Fibroblast of pulmonary artery (primary cell): ENCODE data around the gene KBTBD2.
"Not testable (repeated sequence)": the region's sequence is repeated elsewhere in the genome, so short reads cannot be mapped to it uniquely, and the experiment has no call there.

Experiments used
- DNase-seq: peaks from one replicate; pipeline ENCODE4 v3.0.0-alpha.2; 2010; ENCODE audit warnings: low read depth
- H3K4me3 ChIP-seq: replicated peaks from 2 replicates; pipeline ENCODE4 v1.5.1; 2011; ENCODE audit warnings: low read depth, mild to moderate bottlenecking, control low read depth, low read length, moderate library complexity
- TF ChIP-seq, protein P1 (sequence below): IDR thresholded peaks from 2 replicates; pipeline ENCODE4 v1.5.1; 2011; ENCODE audit warnings: mild to moderate bottlenecking, control low read depth, low read length, inconsistent platforms; ENCODE audit errors: missing control alignments

Gene KBTBD2

DNA sequence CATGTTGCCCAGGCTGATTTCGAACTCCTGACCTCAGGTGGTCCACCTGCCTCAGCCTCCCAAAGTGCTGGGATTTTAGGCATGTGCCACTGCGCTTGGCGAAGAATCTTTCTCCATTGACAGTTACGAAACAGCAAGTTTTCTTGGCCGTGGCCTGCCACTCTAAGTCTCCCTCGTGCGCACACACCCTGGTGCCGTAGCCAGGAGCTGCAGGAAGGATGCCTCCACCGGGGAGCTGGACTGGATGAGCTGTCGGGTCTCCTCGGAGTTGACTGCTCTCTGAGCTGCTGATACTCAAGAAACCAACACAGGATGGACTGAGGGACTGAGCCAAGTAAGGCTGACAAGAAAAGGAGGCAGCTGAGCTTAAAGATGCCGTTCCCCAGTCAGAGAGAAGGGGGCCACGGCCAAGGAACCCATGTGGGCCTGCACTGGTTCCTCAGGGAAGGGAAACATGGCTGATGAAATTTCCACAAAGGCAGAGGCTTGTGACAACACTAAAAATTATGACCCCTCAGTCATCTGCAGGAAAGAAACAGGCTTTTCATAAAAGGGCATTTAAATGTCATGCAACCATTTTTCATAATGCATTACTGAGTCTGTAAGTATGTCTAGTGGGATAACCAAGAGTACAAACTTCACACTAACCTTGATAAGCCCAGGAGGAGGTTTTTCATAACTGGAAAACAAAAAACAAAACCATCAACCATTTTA lies 38.0 kb upstream of the KBTBD2 start:
- no peak for DNase-seq
- no peak overlapping the region for H3K4me3 ChIP-seq
- TF ChIP-seq, protein P1, sequence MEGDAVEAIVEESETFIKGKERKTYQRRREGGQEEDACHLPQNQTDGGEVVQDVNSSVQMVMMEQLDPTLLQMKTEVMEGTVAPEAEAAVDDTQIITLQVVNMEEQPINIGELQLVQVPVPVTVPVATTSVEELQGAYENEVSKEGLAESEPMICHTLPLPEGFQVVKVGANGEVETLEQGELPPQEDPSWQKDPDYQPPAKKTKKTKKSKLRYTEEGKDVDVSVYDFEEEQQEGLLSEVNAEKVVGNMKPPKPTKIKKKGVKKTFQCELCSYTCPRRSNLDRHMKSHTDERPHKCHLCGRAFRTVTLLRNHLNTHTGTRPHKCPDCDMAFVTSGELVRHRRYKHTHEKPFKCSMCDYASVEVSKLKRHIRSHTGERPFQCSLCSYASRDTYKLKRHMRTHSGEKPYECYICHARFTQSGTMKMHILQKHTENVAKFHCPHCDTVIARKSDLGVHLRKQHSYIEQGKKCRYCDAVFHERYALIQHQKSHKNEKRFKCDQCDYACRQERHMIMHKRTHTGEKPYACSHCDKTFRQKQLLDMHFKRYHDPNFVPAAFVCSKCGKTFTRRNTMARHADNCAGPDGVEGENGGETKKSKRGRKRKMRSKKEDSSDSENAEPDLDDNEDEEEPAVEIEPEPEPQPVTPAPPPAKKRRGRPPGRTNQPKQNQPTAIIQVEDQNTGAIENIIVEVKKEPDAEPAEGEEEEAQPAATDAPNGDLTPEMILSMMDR = no peak

DNA sequence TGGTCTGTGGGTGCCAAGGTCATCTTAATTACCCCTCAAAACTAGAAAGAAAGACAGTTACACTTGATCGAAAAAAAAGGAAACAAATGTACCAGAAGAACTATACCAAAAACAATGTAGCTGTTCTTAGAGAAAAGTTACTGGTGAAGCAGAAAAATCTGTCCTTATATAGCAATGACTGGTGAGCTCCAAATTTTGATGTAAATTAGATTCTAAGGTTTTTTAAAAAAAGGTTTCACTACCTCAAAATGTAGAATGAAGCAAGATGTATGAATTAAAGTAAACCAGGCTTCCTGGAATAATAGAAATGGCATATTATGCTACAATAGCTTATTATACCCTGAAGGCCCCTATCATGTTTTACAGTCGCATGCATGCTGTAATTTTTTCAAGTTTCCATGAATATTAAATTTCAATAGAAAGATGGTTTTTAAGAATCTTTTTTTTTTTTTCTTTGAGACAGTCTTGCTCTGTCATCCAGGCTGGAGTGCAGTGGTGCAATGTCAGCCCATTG lies 37.3 kb upstream of the KBTBD2 start:
- DNase-seq = no peak
- TF ChIP-seq, protein P1 = no peak

DNA sequence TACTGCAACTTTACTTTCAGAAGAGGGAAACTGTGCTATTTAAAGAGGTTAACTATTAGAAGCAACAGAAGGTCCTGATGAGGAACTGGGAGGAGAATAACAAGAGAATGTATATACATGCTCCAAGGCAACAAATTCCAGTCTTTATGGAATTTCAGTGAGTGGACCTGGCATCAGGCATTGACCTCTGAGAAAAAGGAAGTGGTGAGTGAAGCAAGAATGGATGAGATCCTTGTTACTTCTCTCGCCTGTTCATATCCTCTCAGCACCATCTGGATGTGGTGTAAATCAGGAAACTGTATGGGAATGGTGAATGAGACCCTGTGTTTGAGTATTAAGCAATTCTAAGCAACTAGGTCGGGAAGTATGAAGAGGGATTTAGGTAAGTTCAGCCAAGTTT lies 30.3 kb upstream of the KBTBD2 start:
- DNase-seq = peak; percentile 82

More for the DNA sequence above, 37.3 kb upstream of the KBTBD2 start:
- H3K4me3 ChIP-seq = no peak overlapping the region

DNA sequence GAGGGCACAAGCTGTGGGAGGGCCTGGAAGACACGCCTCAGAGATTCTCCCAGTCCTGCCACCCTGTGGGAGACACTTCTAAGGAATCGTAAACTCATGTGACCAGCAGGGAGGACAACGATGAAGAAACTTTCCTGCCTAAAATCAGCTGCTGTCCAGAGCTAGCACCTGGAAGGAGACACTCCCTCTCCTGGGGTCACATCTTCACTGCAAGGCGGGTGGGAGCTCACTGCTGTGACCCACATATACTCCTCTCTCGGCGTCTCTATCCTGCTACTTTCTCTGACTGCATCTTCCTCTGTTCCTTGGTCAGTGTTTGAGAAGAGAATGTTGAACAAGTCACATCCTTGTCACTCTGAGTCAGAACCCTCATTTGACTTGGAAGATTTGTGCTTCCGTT lies 25.4 kb upstream of the KBTBD2 start:
- not testable (repeated sequence) for DNase-seq, H3K4me3 ChIP-seq

More for the DNA sequence above, 30.3 kb upstream of the KBTBD2 start:
- TF ChIP-seq, protein P1 = no peak
- no peak overlapping the region for H3K4me3 ChIP-seq

DNA sequence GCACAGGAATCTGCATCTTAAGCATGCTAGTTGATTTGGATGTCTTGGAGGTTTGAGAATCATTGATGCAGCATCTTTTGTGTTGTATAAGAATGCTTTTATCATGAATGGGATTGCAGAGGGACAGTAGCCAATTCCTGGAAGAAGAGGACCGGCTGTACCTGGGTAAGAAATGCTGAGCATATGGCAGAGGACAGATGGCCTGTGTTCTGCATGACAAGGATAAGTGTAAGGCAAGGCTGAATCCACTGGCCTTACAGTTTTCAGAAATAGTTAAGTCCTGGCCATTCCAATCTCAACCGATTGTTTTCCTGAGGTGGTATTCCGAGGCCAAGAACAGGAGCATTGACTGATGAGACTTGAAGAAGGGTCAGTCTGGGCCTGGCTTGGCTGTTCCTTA lies 24.4 kb upstream of the KBTBD2 start:
- H3K4me3 ChIP-seq = no peak overlapping the region
- DNase-seq = no peak
- TF ChIP-seq, protein P1 = no peak

DNA sequence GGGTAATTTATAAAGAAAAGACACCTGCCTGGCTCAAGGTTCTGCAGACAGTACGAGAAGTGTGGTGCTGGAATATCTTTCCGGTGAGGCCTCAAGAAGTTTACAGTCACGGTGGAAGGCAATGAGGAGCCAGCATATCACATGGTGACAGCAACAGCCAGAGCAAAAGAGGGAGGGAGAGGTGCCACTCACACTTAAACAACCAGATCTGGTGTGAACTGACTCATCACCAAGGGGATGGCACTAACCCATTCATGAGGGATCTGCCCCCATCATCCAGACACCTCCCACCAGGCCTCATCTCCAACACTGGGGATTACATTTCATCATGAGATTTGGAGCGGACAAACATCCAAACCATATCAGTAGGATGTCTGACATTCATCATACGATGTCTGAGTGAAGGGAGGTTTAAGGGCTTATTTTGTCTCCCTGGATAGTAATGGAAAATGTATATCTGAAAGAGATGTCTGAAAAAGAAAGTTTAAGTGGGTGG lies 23.5 kb upstream of the KBTBD2 start:
- DNase-seq = no peak
- TF ChIP-seq, protein P1 = no peak
- no peak overlapping the region for H3K4me3 ChIP-seq

DNA sequence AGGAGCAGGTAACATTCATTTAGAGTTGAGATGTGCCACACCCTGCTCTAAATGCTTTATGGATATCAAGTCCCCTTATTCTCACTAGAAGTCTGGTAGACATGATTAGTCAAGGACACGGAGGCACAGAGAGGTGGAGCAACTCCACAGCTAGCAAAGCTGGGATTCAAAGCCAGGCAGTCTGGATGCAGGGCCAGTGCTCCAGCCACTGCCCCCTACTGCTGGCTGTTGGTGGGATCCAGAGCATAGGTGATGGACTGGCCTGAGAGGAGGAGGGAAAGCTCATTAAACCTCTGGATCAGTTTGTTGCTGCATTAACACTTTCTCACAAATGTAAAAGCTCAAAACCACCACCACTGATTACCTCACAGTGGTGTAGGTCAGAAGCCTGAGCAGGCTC lies 22.6 kb upstream of the KBTBD2 start:
- H3K4me3 ChIP-seq = no peak overlapping the region
- no peak for DNase-seq
- TF ChIP-seq, protein P1 = peak; percentile 9
